K562 (cell line): ENCODE data around the gene PDE2A. TPM values are rescaled to one million over a fixed set of nuclear protein-coding genes. Genes with fewer than 3 reads are reported as not detected.
A peak's percentile ranks its signal among the peaks of the same experiment; 100 is the strongest.

Source experiments
- ATAC-seq: fragments of 200-7000 bp; cut with Tn5 transposase; 3 replicates; pipeline ENCODE4 v1.9.1; 2020; ENCODE audit warnings: moderate library complexity
- BruUV-seq: library from RNA; stranded (reverse); fragments of 400-500 nt; replicated peaks from 2 replicates; lab custom pipeline; 2021; lab: Mats Ljungman, UMichigan
- CTCF ChIA-PET: fragments of 300-600 bp; formaldehyde crosslinking; extraction: SDS; loops from one replicate; lab custom pipeline; 2021; ENCODE audit warnings: low intra/inter-chr PET ratio; lab: Yijun Ruan, JAX
- POLR2A ChIA-PET: fragments of 300-600, 350-650 bp; sonication (Branson Sonifier 250); formaldehyde crosslinking; extraction: SDS; loops from one replicate; lab custom pipeline; 2021; ENCODE audit warnings: antibody characterized with exemption, inconsistent platforms; lab: Yijun Ruan, JAX
- DNase-seq, 4 experiments: peaks; one replicate each; pipeline versions ENCODE4 v3.0.0 to v3.0.0-alpha.2; 2011 to 2018; ENCODE audit warnings: low spot score in 3 of 4, mixed read lengths in 3 of 4; ENCODE audit errors: extremely low read depth in 1 of 4
- FAIRE-seq: peaks from 2 replicates; lab custom pipeline; 2011; peaks lifted over from hg19 to GRCh38; lab: Jason Lieb, UNC
- H2AFZ ChIP-seq: 2 replicates; pipeline ENCODE4 v1.6.0; 2011; ENCODE audit warnings: low read depth, low read length, control low read depth, inconsistent platforms
- H3K27ac ChIP-seq: fragments of 200-600 bp; 3 replicates; pipeline ENCODE4 v1.8.0; 2011; ENCODE audit warnings: low read depth, mild to moderate bottlenecking, control low read depth, inconsistent platforms, low read length, moderate library complexity, mixed read lengths; ENCODE audit errors: extremely low read depth
- H3K27me3 ChIP-seq, 2 experiments: fragments of 300-600 bp in 1 of 2; 2 replicates in 1 of 2; 3 replicates in 1 of 2; pipeline versions ENCODE4 v1.6.0 to v1.8.0; 2011; ENCODE audit warnings: inconsistent platforms in 2 of 2, low read length in 2 of 2, mild to moderate bottlenecking in 1 of 2, mixed read lengths in 1 of 2, moderate library complexity in 1 of 2; ENCODE audit not compliant: control insufficient read depth in 2 of 2, insufficient read depth in 2 of 2
- H3K36me3 ChIP-seq: fragments of 300-600 bp; 3 replicates; pipeline ENCODE4 v1.8.0; 2011; ENCODE audit warnings: mild to moderate bottlenecking, low read length, inconsistent platforms; ENCODE audit not compliant: control insufficient read depth, insufficient read depth
- H3K4me1 ChIP-seq, 2 experiments: fragments of 200-600 bp in 1 of 2; replicated peaks in 1 of 2; 2 replicates in 1 of 2; 3 replicates in 1 of 2; pipeline versions ENCODE4 v1.5.1 to v1.8.0; 2011; ENCODE audit warnings: inconsistent platforms in 2 of 2, low read length in 2 of 2, mild to moderate bottlenecking in 1 of 2, mixed read lengths in 1 of 2, moderate library complexity in 1 of 2; ENCODE audit not compliant: control insufficient read depth in 2 of 2, insufficient read depth in 2 of 2
- H3K4me2 ChIP-seq: 2 replicates; pipeline ENCODE4 v1.6.1; 2011; ENCODE audit warnings: low read length, control low read depth, inconsistent platforms, mixed read lengths; ENCODE audit not compliant: insufficient read depth
- H3K4me3 ChIP-seq: fragments of 200-600 bp; sonication (generic), shearing (Covaris generic); 2 replicates; pipeline ENCODE4 v1.5.1; 2016; ENCODE audit warnings: control low read depth, inconsistent platforms
- H3K79me2 ChIP-seq: fragments of 200-600 bp; 3 replicates; pipeline ENCODE4 v1.8.0; 2011; ENCODE audit warnings: low read length, inconsistent platforms; ENCODE audit not compliant: control insufficient read depth, insufficient read depth
- H3K9ac ChIP-seq, 2 experiments: 2 replicates each; pipeline versions ENCODE4 v1.6.0 to v1.6.1; 2011; ENCODE audit warnings: low read depth in 2 of 2, low read length in 2 of 2, control low read depth in 1 of 2, inconsistent platforms in 1 of 2, mild to moderate bottlenecking in 1 of 2, mixed read lengths in 1 of 2; ENCODE audit not compliant: insufficient read depth in 1 of 2
- H3K9me1 ChIP-seq: one replicate; pipeline ENCODE4 v1.6.0; 2011; ENCODE audit warnings: inconsistent platforms, mild to moderate bottlenecking, low read length, moderate library complexity; ENCODE audit not compliant: control insufficient read depth, insufficient read depth
- H3K9me3 ChIP-seq: replicated peaks from 2 replicates; pipeline ENCODE4 v1.5.1; 2011; ENCODE audit warnings: low read depth, low read length, inconsistent platforms; ENCODE audit not compliant: control insufficient read depth, insufficient read depth
- H4K20me1 ChIP-seq: replicated peaks from 2 replicates; pipeline ENCODE4 v1.6.1; 2011; ENCODE audit warnings: low read length, inconsistent platforms, mixed read lengths; ENCODE audit not compliant: control insufficient read depth, insufficient read depth
- CHD2 ChIP-seq: IDR thresholded peaks from 2 replicates; pipeline ENCODE4 v1.6.1; 2011; ENCODE audit warnings: low read depth, low read length
- RAD51 ChIP-seq: fragments of 450-650 bp; IDR thresholded peaks from 2 replicates; pipeline ENCODE4 v1.7.1; 2016; ENCODE audit warnings: low read depth, mild to moderate bottlenecking, borderline replicate concordance
- WGBS: fragments of 100-300 bp; shearing (Covaris generic); methylation state at CpG from one replicate; pipeline ENCODE4 v1.1.6; 2016; ENCODE audit warnings: low coverage, mixed read lengths; ENCODE audit not compliant: insufficient coverage; ENCODE audit errors: missing lambda C conversion rate; 5-methylcytosine and 5-hydroxymethylcytosine counted together
- in situ Hi-C: fragments of 300-500 bp; cut with MboI; formaldehyde crosslinking; loops from 4 replicates; pipeline ENCODE4 v1.15.0; 2018; ENCODE audit warnings: inconsistent platforms, mixed read lengths
- intact Hi-C: fragments of 100-400 bp; cut with micrococcal nuclease; formaldehyde crosslinking; loops from 2 replicates; pipeline ENCODE4 v1.14.2; 2022
- polyA plus RNA-seq, 8 experiments: library from polyadenylated mRNA; depleted of rRNA in 4 of 8; stranded (reverse) in 5 of 8; unstranded in 3 of 8; fragments of >200 nt; fragmentation: Nextera tagmentation in 2 of 8; fragmentation: Illumina TruSeq in 1 of 8; extraction: Ambion mirVana in 2 of 8; extraction: Trizol in 1 of 8; gene quantifications; 2 replicates each; pipeline versions ENCODE4 v1.2.1 to v1.2.3, GENCODE V29; 2011 to 2014; ENCODE audit warnings: inconsistent platforms in 1 of 8, missing spikeins in 1 of 8
- total RNA-seq, 7 experiments: library from RNA; depleted of rRNA in 6 of 7; stranded (reverse); fragments of >200 nt in 6 of 7; fragmentation: Illumina TruSeq in 2 of 7; extraction: Trizol in 2 of 7; gene quantifications; 2 replicates each; pipeline versions ENCODE4 v1.2.1 to v1.2.3, GENCODE V29; 2011 to 2021; ENCODE audit warnings: low replicate concordance in 1 of 7
- TF ChIP-seq, protein P1 (sequence below): sonication (generic); formaldehyde crosslinking; IDR thresholded peaks from 2 replicates; pipeline ENCODE4 v1.9.0; 2022; ENCODE audit warnings: mild to moderate bottlenecking, missing genetic modification reagents
- TF ChIP-seq, protein P2 (sequence below): fragments of 450-650 bp; IDR thresholded peaks from 2 replicates; pipeline ENCODE4 v1.6.1; 2014; ENCODE audit warnings: low read depth, mild to moderate bottlenecking, moderate library complexity, borderline replicate concordance
- TF ChIP-seq, protein P3 (sequence below): sonication (generic); formaldehyde crosslinking; IDR thresholded peaks from 2 replicates; pipeline ENCODE4 v1.5.0; 2020; ENCODE audit warnings: missing genetic modification reagents

PDE2A gene
- total and polyA plus RNA-seq, 9 of the 15 experiments (the other 6 are each of a cell fraction or from before 2014, with no cell fraction given) = 0.07 to 15.2 (median 1.6) TPM; not detected in 1

DNA sequence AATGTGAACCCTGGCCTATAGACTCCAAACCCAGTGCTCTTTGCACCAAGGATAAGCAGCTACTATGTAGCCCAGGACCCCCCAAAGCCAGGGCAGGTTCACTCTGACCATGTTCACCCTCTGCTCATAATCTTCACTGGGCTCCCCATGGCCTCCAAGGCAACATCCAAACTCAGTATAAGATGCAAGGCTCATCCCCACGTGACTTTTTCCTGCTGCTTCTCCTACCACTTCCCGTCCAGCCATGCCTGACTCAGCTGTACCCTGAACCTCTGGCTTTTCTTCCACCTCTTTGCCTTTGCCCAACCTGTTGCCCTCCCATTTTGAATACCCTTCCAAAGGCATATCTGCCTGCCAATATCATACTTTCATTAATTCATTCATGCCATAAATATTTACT is 27.8 kb downstream of the PDE2A start:
- in situ Hi-C loops = loop anchor here (5.0 kb wide), 1 partner anchor 49 kb away; no protein-coding TSS in a partner anchor
- DNase-seq = no peak
- WGBS = 4% methylated on average over 2 of the region's 2 CpGs
- BruUV-seq = no TSS peak
- H3K79me2 ChIP-seq = no peaks in the 10 kb centered on the region
- TF ChIP-seq, protein P1, sequence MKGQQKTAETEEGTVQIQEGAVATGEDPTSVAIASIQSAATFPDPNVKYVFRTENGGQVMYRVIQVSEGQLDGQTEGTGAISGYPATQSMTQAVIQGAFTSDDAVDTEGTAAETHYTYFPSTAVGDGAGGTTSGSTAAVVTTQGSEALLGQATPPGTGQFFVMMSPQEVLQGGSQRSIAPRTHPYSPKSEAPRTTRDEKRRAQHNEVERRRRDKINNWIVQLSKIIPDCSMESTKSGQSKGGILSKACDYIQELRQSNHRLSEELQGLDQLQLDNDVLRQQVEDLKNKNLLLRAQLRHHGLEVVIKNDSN = peak; percentile 64
- TF ChIP-seq, protein P2, sequence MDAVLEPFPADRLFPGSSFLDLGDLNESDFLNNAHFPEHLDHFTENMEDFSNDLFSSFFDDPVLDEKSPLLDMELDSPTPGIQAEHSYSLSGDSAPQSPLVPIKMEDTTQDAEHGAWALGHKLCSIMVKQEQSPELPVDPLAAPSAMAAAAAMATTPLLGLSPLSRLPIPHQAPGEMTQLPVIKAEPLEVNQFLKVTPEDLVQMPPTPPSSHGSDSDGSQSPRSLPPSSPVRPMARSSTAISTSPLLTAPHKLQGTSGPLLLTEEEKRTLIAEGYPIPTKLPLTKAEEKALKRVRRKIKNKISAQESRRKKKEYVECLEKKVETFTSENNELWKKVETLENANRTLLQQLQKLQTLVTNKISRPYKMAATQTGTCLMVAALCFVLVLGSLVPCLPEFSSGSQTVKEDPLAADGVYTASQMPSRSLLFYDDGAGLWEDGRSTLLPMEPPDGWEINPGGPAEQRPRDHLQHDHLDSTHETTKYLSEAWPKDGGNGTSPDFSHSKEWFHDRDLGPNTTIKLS = no peak
- TF ChIP-seq RAD51 (peak; percentile 34; the same call in 1 of the 2 replicates), CHD2 (no peak)
- TF ChIP-seq, protein P3, sequence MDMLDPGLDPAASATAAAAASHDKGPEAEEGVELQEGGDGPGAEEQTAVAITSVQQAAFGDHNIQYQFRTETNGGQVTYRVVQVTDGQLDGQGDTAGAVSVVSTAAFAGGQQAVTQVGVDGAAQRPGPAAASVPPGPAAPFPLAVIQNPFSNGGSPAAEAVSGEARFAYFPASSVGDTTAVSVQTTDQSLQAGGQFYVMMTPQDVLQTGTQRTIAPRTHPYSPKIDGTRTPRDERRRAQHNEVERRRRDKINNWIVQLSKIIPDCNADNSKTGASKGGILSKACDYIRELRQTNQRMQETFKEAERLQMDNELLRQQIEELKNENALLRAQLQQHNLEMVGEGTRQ (CRISPR knock-in tag) = peak; percentile 44
- TF ChIP-seq, all 486 proteins: peak for 3
- intact Hi-C loops = no loop called here
- no peak overlapping the region for H2AFZ ChIP-seq
- no peak overlapping the region for H3K4me2 ChIP-seq
- no peak overlapping the region for H3K9ac ChIP-seq
- ATAC-seq (no peak), FAIRE-seq (no peak)
- H3K36me3 ChIP-seq = no peaks in the 10 kb centered on the region
- peaks cover 0 to 20% of the 10 kb centered on the region in 2 experiments; a peak in 3 of 5 replicates for H3K4me1 ChIP-seq
- POLR2A ChIA-PET = interaction anchor here (0.6 to 1.4 kb wide), 3 partner anchors 10 to 17 kb away, joined by 3 read pairs; no protein-coding TSS in a partner anchor
- H3K27ac ChIP-seq = no peak overlapping the region
- no peaks in the 10 kb centered on the region for H3K9me1 ChIP-seq
- no peak overlapping the region for H3K4me3 ChIP-seq
- no peaks in the 10 kb centered on the region for H3K9me3 ChIP-seq
- peaks cover 5 to 15% of the 10 kb centered on the region in 2 experiments; a peak in 4 of 5 replicates for H3K27me3 ChIP-seq
- CTCF ChIA-PET = no interaction called here
- no peaks in the 10 kb centered on the region for H4K20me1 ChIP-seq
